ENCODE results near the gene MYO6. TPM values are rescaled to one million over a fixed set of nuclear protein-coding genes. Genes with fewer than 3 reads are reported as not detected.

The MYO6 gene
- total and polyA plus RNA-seq, 3 donors from 2014 or later: 31.5 to 75.3 (median 69.2) TPM

DNA sequence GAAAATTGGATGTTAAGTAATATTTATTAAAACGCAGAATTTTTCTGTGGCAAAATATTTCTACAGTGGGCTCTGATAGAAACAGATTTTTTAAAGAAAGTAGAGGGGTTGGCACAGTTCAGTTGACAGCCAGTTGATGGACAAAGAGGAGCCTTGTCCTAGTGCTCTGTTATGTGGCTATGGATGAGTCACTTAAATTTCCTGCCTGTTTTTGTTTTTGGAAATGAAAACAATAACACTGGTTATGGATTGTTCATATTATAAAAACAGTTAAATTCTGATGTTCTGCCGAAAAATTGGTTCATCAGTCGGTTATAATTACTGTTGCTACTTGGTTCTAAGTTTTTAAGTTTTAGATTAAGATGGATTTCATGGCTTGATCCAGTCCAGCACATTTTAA is 42.8 kb downstream of the MYO6 start:
- intact Hi-C loops (cut with DNase I; ENCODE audit: low total_unique reads): no loop called here
- Histone ChIP-seq H3K9me3 (no peaks in the 10 kb centered on the region), H3K27ac (no peak overlapping the region), H3K36me3 (ENCODE audit: low read depth, missing control alignments) (no peaks in the 10 kb centered on the region), H3K4me1 (peaks cover 6% of the 10 kb centered on the region), H3K4me3 (no peak overlapping the region), H3K27me3 (no peaks in the 10 kb centered on the region)
- no peak for DNase-seq
- TF ChIP-seq, protein P1, sequence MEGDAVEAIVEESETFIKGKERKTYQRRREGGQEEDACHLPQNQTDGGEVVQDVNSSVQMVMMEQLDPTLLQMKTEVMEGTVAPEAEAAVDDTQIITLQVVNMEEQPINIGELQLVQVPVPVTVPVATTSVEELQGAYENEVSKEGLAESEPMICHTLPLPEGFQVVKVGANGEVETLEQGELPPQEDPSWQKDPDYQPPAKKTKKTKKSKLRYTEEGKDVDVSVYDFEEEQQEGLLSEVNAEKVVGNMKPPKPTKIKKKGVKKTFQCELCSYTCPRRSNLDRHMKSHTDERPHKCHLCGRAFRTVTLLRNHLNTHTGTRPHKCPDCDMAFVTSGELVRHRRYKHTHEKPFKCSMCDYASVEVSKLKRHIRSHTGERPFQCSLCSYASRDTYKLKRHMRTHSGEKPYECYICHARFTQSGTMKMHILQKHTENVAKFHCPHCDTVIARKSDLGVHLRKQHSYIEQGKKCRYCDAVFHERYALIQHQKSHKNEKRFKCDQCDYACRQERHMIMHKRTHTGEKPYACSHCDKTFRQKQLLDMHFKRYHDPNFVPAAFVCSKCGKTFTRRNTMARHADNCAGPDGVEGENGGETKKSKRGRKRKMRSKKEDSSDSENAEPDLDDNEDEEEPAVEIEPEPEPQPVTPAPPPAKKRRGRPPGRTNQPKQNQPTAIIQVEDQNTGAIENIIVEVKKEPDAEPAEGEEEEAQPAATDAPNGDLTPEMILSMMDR (IDR thresholded peaks at IDR 0.05): no peak
- TF ChIP-seq POLR2A (IDR thresholded peaks at IDR 0.05): no peak
- WGBS, 2 donors: 69 to 71% methylated on average over 3 of the region's 3 CpGs

- no peaks in the 10 kb centered on the region for H3K27me3 ChIP-seq
- H3K4me3 ChIP-seq: no peak overlapping the region
- intact Hi-C loops (cut with DNase I; ENCODE audit: low total_unique reads): no loop called here
- TF ChIP-seq, protein P1 (IDR thresholded peaks at IDR 0.05): no peak
- TF ChIP-seq POLR2A (IDR thresholded peaks at IDR 0.05): no peak
- no peaks in the 10 kb centered on the region for H3K9me3 ChIP-seq
- H3K4me1 ChIP-seq: peaks cover 6% of the 10 kb centered on the region
- H3K36me3 ChIP-seq (ENCODE audit: low read depth, missing control alignments): no peaks in the 10 kb centered on the region
- 72 to 86% methylated on average over 4 of the region's 4 CpGs for WGBS, 2 donors
- DNase-seq: no peak
- no peak overlapping the region for H3K27ac ChIP-seq
These were observed 45.4 kb downstream of the MYO6 start for GRCh38 chr6:75794351-75794846.

DNA sequence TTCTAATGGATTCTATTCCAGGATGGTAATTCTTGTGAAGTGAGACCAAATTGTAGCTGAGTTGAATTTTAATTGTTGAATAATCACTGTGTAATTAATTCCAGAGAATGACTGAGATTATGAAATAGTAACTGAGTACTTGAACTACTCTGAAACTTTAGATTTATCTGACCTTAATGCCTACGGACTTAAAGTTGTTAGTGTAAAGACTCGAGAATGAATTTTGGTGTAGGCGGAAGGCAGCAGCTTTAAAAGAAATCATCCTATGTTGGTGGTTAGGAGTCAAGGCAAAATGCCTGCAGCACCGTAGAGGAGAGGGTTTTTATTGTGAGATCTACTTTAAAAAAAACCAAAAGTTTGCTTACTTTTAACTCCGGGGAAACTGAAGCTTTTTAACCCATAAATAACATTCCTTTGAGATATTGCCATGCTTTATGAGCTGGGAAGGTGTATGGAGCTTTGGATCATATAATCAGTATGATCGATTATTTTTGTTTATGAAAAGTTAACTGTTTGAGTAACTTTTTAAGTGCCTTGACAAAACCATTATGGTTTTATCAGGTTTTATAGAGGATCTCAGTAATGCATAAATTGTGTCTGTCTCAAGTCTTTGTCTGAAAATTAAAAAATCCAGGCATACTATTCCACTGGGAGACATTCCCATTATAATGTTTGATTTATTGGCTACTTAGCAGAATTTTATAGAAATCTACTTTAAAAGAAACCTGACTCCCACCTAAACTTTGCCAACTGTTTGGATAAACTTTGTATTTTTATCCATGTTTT is 46.1 kb downstream of the MYO6 start:
- Histone ChIP-seq H3K4me1 (peaks cover 6% of the 10 kb centered on the region), H3K4me3 (no peak overlapping the region), H3K27me3 (no peaks in the 10 kb centered on the region), H3K27ac (no peak overlapping the region), H3K36me3 (ENCODE audit: low read depth, missing control alignments) (no peaks in the 10 kb centered on the region), H3K9me3 (no peaks in the 10 kb centered on the region)
- intact Hi-C loops (cut with DNase I; ENCODE audit: low total_unique reads): no loop called here
- 41 to 45% methylated on average over 6 of the region's 6 CpGs for WGBS, 2 donors
- no peak for DNase-seq
- TF ChIP-seq POLR2A (IDR thresholded peaks at IDR 0.05): no peak
- TF ChIP-seq, protein P1 (IDR thresholded peaks at IDR 0.05): no peak

- H3K36me3 ChIP-seq (ENCODE audit: low read depth, missing control alignments): no peaks in the 10 kb centered on the region
- intact Hi-C loops (cut with DNase I; ENCODE audit: low total_unique reads): no loop called here
- TF ChIP-seq, protein P1 (IDR thresholded peaks at IDR 0.05): no peak
- no peak for TF ChIP-seq POLR2A (IDR thresholded peaks at IDR 0.05)
- peaks cover 6% of the 10 kb centered on the region for H3K4me1 ChIP-seq
- no peaks in the 10 kb centered on the region for H3K9me3 ChIP-seq
- WGBS, 2 donors: 100% methylated on average over 1 of the region's 1 CpG
- no peak for DNase-seq
- H3K27me3 ChIP-seq: no peaks in the 10 kb centered on the region
- no peak overlapping the region for H3K27ac ChIP-seq
- H3K4me3 ChIP-seq: no peak overlapping the region
These were observed 47.7 kb downstream of the MYO6 start for GRCh38 chr6:75796723-75797122.

- Histone ChIP-seq H3K36me3 (ENCODE audit: low read depth, missing control alignments) (no peaks in the 10 kb centered on the region), H3K9me3 (no peaks in the 10 kb centered on the region), H3K27ac (no peak overlapping the region), H3K27me3 (no peaks in the 10 kb centered on the region), H3K4me3 (no peak overlapping the region), H3K4me1 (peaks cover 4% of the 10 kb centered on the region)
- 91% methylated on average over 4 of the region's 4 CpGs for WGBS, 2 donors
- intact Hi-C loops (cut with DNase I; ENCODE audit: low total_unique reads): no loop called here
- DNase-seq: no peak
- TF ChIP-seq POLR2A (IDR thresholded peaks at IDR 0.05): no peak
- TF ChIP-seq, protein P1 (IDR thresholded peaks at IDR 0.05): no peak
These were observed 51.1 kb downstream of the MYO6 start for GRCh38 chr6:75800133-75800532.
